GM18498 (cell line): ENCODE measurements around the gene MYH9.

Experiments
- ATAC-seq: cut with Tn5 transposase; IDR thresholded peaks from one replicate; pipeline ENCODE4 v1.9.1; 2021; ENCODE audit warnings: mild to moderate bottlenecking, moderate library complexity; ENCODE audit not compliant: unreplicated experiment

Gene MYH9

GRCh38 chr22:36333644-36334043 is 54.1 kb downstream of the MYH9 start:
- ATAC-seq: no peak

GRCh38 chr22:36332623-36333332 is 55.0 kb downstream of the MYH9 start:
- no peak for ATAC-seq

- no peak for ATAC-seq
Measured at GRCh38 chr22:36331912-36332622, 55.7 kb downstream of the MYH9 start.

- ATAC-seq: peak; percentile 67
Measured at GRCh38 chr22:36331306-36331911, 56.4 kb downstream of the MYH9 start.

GRCh38 chr22:36330655-36331305 is 57.0 kb downstream of the MYH9 start:
- no peak for ATAC-seq

- ATAC-seq: no peak
Measured at GRCh38 chr22:36330127-36330526, 57.6 kb downstream of the MYH9 start.

GRCh38 chr22:36329254-36330078 is 58.3 kb downstream of the MYH9 start:
- ATAC-seq: no peak

GRCh38 chr22:36328635-36329253 is 59.0 kb downstream of the MYH9 start:
- no peak for ATAC-seq

- no peak for ATAC-seq
Measured at GRCh38 chr22:36327922-36328551, 59.7 kb downstream of the MYH9 start.

- ATAC-seq: no peak
Measured at GRCh38 chr22:36326178-36327161, 61.3 kb downstream of the MYH9 start.

GRCh38 chr22:36325154-36326031 is 62.4 kb downstream of the MYH9 start:
- no peak for ATAC-seq

GRCh38 chr22:36324414-36324813 is 63.4 kb downstream of the MYH9 start:
- no peak for ATAC-seq

- no peak for ATAC-seq
Measured at GRCh38 chr22:36323855-36324331, 63.9 kb downstream of the MYH9 start.

- ATAC-seq: no peak
Measured at GRCh38 chr22:36323182-36323854, 64.4 kb downstream of the MYH9 start.

GRCh38 chr22:36322602-36322915 is 65.2 kb downstream of the MYH9 start:
- no peak for ATAC-seq

- no peak for ATAC-seq
Measured at GRCh38 chr22:36321797-36322601, 65.8 kb downstream of the MYH9 start.
